Measurements from ENCODE around the gene PPP2R5C.

The PPP2R5C gene

GRCh38 chr14:101757064-101757838, 4.3 kb upstream of the PPP2R5C start:
- H3K27me3 Mint-ChIP-seq (ENCODE audit: low read depth), result peaks cover 37% of the 10 kb centered on the region
- H3K4me3 Mint-ChIP-seq, result no peak overlapping the region
- H3K27ac Mint-ChIP-seq, result no peak overlapping the region
- peaks cover 14% of the 10 kb centered on the region for H3K9me3 Mint-ChIP-seq
- H3K36me3 Mint-ChIP-seq (ENCODE audit: low read depth), result peaks cover 2% of the 10 kb centered on the region
- peaks cover 7% of the 10 kb centered on the region for H3K4me1 Mint-ChIP-seq (ENCODE audit: low read depth)

GRCh38 chr14:101757839-101758211, 3.7 kb upstream of the PPP2R5C start:
- H3K36me3 Mint-ChIP-seq (ENCODE audit: low read depth), result peaks cover 2% of the 10 kb centered on the region
- no peak overlapping the region for H3K27ac Mint-ChIP-seq
- peaks cover 8% of the 10 kb centered on the region for H3K9me3 Mint-ChIP-seq
- H3K27me3 Mint-ChIP-seq (ENCODE audit: low read depth), result peaks cover 31% of the 10 kb centered on the region
- no peak overlapping the region for H3K4me3 Mint-ChIP-seq
- peaks cover 12% of the 10 kb centered on the region for H3K4me1 Mint-ChIP-seq (ENCODE audit: low read depth)

GRCh38 chr14:101758913-101759593, 2.5 kb upstream of the PPP2R5C start:
- H3K4me1 Mint-ChIP-seq (ENCODE audit: low read depth), result peaks cover 21% of the 10 kb centered on the region
- H3K27me3 Mint-ChIP-seq (ENCODE audit: low read depth), result peaks cover 27% of the 10 kb centered on the region
- no peak overlapping the region for H3K4me3 Mint-ChIP-seq
- peaks cover 6% of the 10 kb centered on the region for H3K36me3 Mint-ChIP-seq (ENCODE audit: low read depth)
- no peaks in the 10 kb centered on the region for H3K9me3 Mint-ChIP-seq
- H3K27ac Mint-ChIP-seq, result no peak overlapping the region

GRCh38 chr14:101760138-101761011, 1.1 kb upstream of the PPP2R5C start:
- Mint-ChIP-seq H3K27ac (peak overlapping the region; percentile 52), H3K9me3 (no peaks in the 10 kb centered on the region)

GRCh38 chr14:101761881-101762529, 496 bp downstream of the PPP2R5C start:
- peaks cover 17% of the 10 kb centered on the region for H3K36me3 Mint-ChIP-seq (ENCODE audit: low read depth)
- peaks cover 11% of the 10 kb centered on the region for H3K27me3 Mint-ChIP-seq (ENCODE audit: low read depth)
- peaks cover 35% of the 10 kb centered on the region for H3K4me1 Mint-ChIP-seq (ENCODE audit: low read depth)
- peak overlapping the region; percentile 89 for H3K4me3 Mint-ChIP-seq
- no peaks in the 10 kb centered on the region for H3K9me3 Mint-ChIP-seq
- H3K27ac Mint-ChIP-seq, result peak overlapping the region; percentile 77

More at GRCh38 chr14:101760138-101761011, 1.1 kb upstream of the PPP2R5C start:
- Mint-ChIP-seq H3K4me3 (peak overlapping the region; percentile 59), H3K27me3 (ENCODE audit: low read depth) (peaks cover 16% of the 10 kb centered on the region), H3K36me3 (ENCODE audit: low read depth) (peaks cover 16% of the 10 kb centered on the region), H3K4me1 (ENCODE audit: low read depth) (peaks cover 34% of the 10 kb centered on the region)

GRCh38 chr14:101762530-101763101, 1.1 kb downstream of the PPP2R5C start:
- peak overlapping the region; percentile 89 for H3K4me3 Mint-ChIP-seq
- H3K9me3 Mint-ChIP-seq, result no peaks in the 10 kb centered on the region
- peaks cover 34% of the 10 kb centered on the region for H3K4me1 Mint-ChIP-seq (ENCODE audit: low read depth)
- H3K27ac Mint-ChIP-seq, result peak overlapping the region; percentile 77
- H3K27me3 Mint-ChIP-seq (ENCODE audit: low read depth), result peaks cover 11% of the 10 kb centered on the region
- H3K36me3 Mint-ChIP-seq (ENCODE audit: low read depth), result peaks cover 17% of the 10 kb centered on the region

GRCh38 chr14:101763941-101764709, 2.6 kb downstream of the PPP2R5C start:
- Mint-ChIP-seq H3K9me3 (no peaks in the 10 kb centered on the region), H3K27ac (no peak overlapping the region), H3K27me3 (ENCODE audit: low read depth) (peaks cover 5% of the 10 kb centered on the region), H3K36me3 (ENCODE audit: low read depth) (peaks cover 17% of the 10 kb centered on the region), H3K4me3 (peak overlapping the region; percentile 61), H3K4me1 (ENCODE audit: low read depth) (peaks cover 34% of the 10 kb centered on the region)

GRCh38 chr14:101767618-101768362, 6.3 kb downstream of the PPP2R5C start:
- no peak overlapping the region for H3K4me3 Mint-ChIP-seq
- H3K36me3 Mint-ChIP-seq (ENCODE audit: low read depth), result peaks cover 17% of the 10 kb centered on the region
- no peaks in the 10 kb centered on the region for H3K27me3 Mint-ChIP-seq (ENCODE audit: low read depth)
- peaks cover 25% of the 10 kb centered on the region for H3K4me1 Mint-ChIP-seq (ENCODE audit: low read depth)
- no peak overlapping the region for H3K27ac Mint-ChIP-seq
- no peaks in the 10 kb centered on the region for H3K9me3 Mint-ChIP-seq

- Mint-ChIP-seq H3K9me3 (no peaks in the 10 kb centered on the region), H3K4me3 (no peak overlapping the region), H3K27me3 (ENCODE audit: low read depth) (no peaks in the 10 kb centered on the region), H3K36me3 (ENCODE audit: low read depth) (peaks cover 2% of the 10 kb centered on the region), H3K27ac (no peak overlapping the region), H3K4me1 (ENCODE audit: low read depth) (peaks cover 20% of the 10 kb centered on the region)
Observed at GRCh38 chr14:101770183-101770582, 8.7 kb downstream of the PPP2R5C start.

- H3K27me3 Mint-ChIP-seq (ENCODE audit: low read depth), result no peaks in the 10 kb centered on the region
- H3K36me3 Mint-ChIP-seq (ENCODE audit: low read depth), result no peaks in the 10 kb centered on the region
- no peaks in the 10 kb centered on the region for H3K9me3 Mint-ChIP-seq
- peaks cover 24% of the 10 kb centered on the region for H3K4me1 Mint-ChIP-seq (ENCODE audit: low read depth)
- no peak overlapping the region for H3K4me3 Mint-ChIP-seq
- no peak overlapping the region for H3K27ac Mint-ChIP-seq
Observed at GRCh38 chr14:101772770-101773169, 11.3 kb downstream of the PPP2R5C start.

- H3K27ac Mint-ChIP-seq, result no peak overlapping the region
- peaks cover 24% of the 10 kb centered on the region for H3K4me1 Mint-ChIP-seq (ENCODE audit: low read depth)
- peaks cover 4% of the 10 kb centered on the region for H3K9me3 Mint-ChIP-seq
- peaks cover 3% of the 10 kb centered on the region for H3K36me3 Mint-ChIP-seq (ENCODE audit: low read depth)
- H3K27me3 Mint-ChIP-seq (ENCODE audit: low read depth), result no peaks in the 10 kb centered on the region
- no peak overlapping the region for H3K4me3 Mint-ChIP-seq
Observed at GRCh38 chr14:101773378-101773777, 11.9 kb downstream of the PPP2R5C start.

GRCh38 chr14:101774006-101774795, 12.7 kb downstream of the PPP2R5C start:
- peaks cover 27% of the 10 kb centered on the region for H3K4me1 Mint-ChIP-seq (ENCODE audit: low read depth)
- peak overlapping the region; percentile 23 for H3K27ac Mint-ChIP-seq
- H3K4me3 Mint-ChIP-seq, result no peak overlapping the region
- peaks cover 3% of the 10 kb centered on the region for H3K27me3 Mint-ChIP-seq (ENCODE audit: low read depth)
- H3K9me3 Mint-ChIP-seq, result peaks cover 5% of the 10 kb centered on the region
- H3K36me3 Mint-ChIP-seq (ENCODE audit: low read depth), result peaks cover 5% of the 10 kb centered on the region

Data from T-helper 1 cell treated with Interleukin-12 subunit alpha and Interleukin-12 subunit beta and Interleukin-4 antibody, amounts not matched to agents 30 μg/mL and 1 μg/mL, for 36 hours (primary cell).